HepG2 (cell line): Measurements from ENCODE around the gene PRRC1. TPM values are rescaled to one million over a fixed set of nuclear protein-coding genes. Genes with fewer than 3 reads are reported as not detected.

ENCODE experiments used
- ATAC-seq: fragments of 200-7000 bp; cut with Tn5 transposase; 3 replicates; pipeline ENCODE4 v1.9.1; 2020; ENCODE audit warnings: mild to moderate bottlenecking, moderate library complexity
- BruUV-seq: library from RNA; stranded (reverse); fragments of 400-500 nt; replicated peaks from 2 replicates; lab custom pipeline; 2021; lab: Mats Ljungman, UMichigan
- CTCF ChIA-PET: fragments of 300-600 bp; formaldehyde crosslinking; extraction: SDS; loops from one replicate; lab custom pipeline; 2021; ENCODE audit warnings: low total read pairs, inconsistent platforms, low intra/inter-chr PET ratio; lab: Yijun Ruan, JAX
- POLR2A ChIA-PET: fragments of 350-600 bp; sonication (Branson Sonifier 250); formaldehyde crosslinking; loops from one replicate; lab custom pipeline; 2020; ENCODE audit warnings: antibody characterized with exemption, inconsistent platforms; lab: Yijun Ruan, JAX
- DNase-seq: peaks from one replicate; pipeline ENCODE4 v3.0.0-alpha.2; 2015; ENCODE audit warnings: low spot score
- FAIRE-seq: peaks from 3 replicates; lab custom pipeline; 2011; peaks lifted over from hg19 to GRCh38; lab: Jason Lieb, UNC
- H2AFZ ChIP-seq: one replicate; pipeline ENCODE4 v1.6.1; 2011; ENCODE audit warnings: low read length, inconsistent platforms
- H3K27ac ChIP-seq: fragments of 300-600 bp; 3 replicates; pipeline ENCODE4 v1.8.0; 2011; ENCODE audit warnings: mixed run types, mild to moderate bottlenecking, mixed read lengths, low read length, inconsistent platforms; ENCODE audit not compliant: insufficient read depth; ENCODE audit errors: extremely low read length
- H3K27me3 ChIP-seq, 2 experiments: fragments of 200-600 bp in 1 of 2; 2 replicates in 1 of 2; 3 replicates in 1 of 2; pipeline versions ENCODE4 v1.6.0 to v1.8.0; 2011; ENCODE audit warnings: low read length in 2 of 2, mild to moderate bottlenecking in 2 of 2, moderate library complexity in 2 of 2, inconsistent platforms in 1 of 2; ENCODE audit not compliant: insufficient read depth in 2 of 2, control insufficient read depth in 1 of 2
- H3K36me3 ChIP-seq, 2 experiments: fragments of 200-600 bp in 1 of 2; replicated peaks in 1 of 2; 2 replicates in 1 of 2; 3 replicates in 1 of 2; pipeline versions ENCODE4 v1.5.1 to v1.8.0; 2011; ENCODE audit warnings: low read length in 2 of 2, inconsistent platforms in 1 of 2; ENCODE audit not compliant: insufficient read depth in 2 of 2, control insufficient read depth in 1 of 2
- H3K4me1 ChIP-seq: 2 replicates; pipeline ENCODE4 v1.5.1; 2012; ENCODE audit warnings: low read length, inconsistent platforms; ENCODE audit not compliant: insufficient read depth
- H3K4me2 ChIP-seq: 2 replicates; pipeline ENCODE4 v1.6.0; 2011; ENCODE audit warnings: low read depth, low read length, inconsistent platforms
- H3K4me3 ChIP-seq, 3 experiments: fragments of 200-600 bp in 1 of 3; sonication (generic), shearing (Covaris generic) in 1 of 3; replicated peaks in 1 of 3; 2 replicates each; pipeline ENCODE4 v1.5.1; 2011 to 2016; ENCODE audit warnings: low read length in 3 of 3, inconsistent platforms in 2 of 3, low read depth in 2 of 3, mild to moderate bottlenecking in 2 of 3, control low read depth in 1 of 3, mixed read lengths in 1 of 3; ENCODE audit not compliant: insufficient read depth in 1 of 3
- H3K79me2 ChIP-seq: one replicate; pipeline ENCODE4 v1.6.1; 2011; ENCODE audit warnings: low read length, inconsistent platforms; ENCODE audit not compliant: insufficient read depth
- H3K9ac ChIP-seq: 2 replicates; pipeline ENCODE4 v1.6.0; 2011; ENCODE audit warnings: mild to moderate bottlenecking, low read depth, low read length, inconsistent platforms; ENCODE audit not compliant: insufficient read depth
- H3K9me3 ChIP-seq: 2 replicates; pipeline ENCODE4 v1.5.1; 2012; ENCODE audit warnings: mild to moderate bottlenecking, low read length
- H4K20me1 ChIP-seq: 2 replicates; pipeline ENCODE4 v1.6.0; 2011; ENCODE audit warnings: inconsistent platforms, mild to moderate bottlenecking, low read length, moderate library complexity; ENCODE audit not compliant: insufficient read depth
- HDAC6 ChIP-seq: fragments of 200-600 bp; sonication (generic); IDR thresholded peaks from 2 replicates; pipeline ENCODE4 v1.7.0; 2017; ENCODE audit warnings: mild to moderate bottlenecking, antibody characterized with exemption, low read length, low read depth
- HOXA9 ChIP-seq: sonication (generic); formaldehyde crosslinking; IDR thresholded peaks from 2 replicates; pipeline ENCODE4 v1.8.1; 2022; ENCODE audit warnings: missing genetic modification reagents, mild to moderate bottlenecking, moderate library complexity, borderline replicate concordance
- KAT8 ChIP-seq: IDR thresholded peaks from 2 replicates; pipeline ENCODE4 v1.6.1; 2016; ENCODE audit warnings: missing genetic modification reagents, missing compliant biosample characterization
- KDM5B ChIP-seq: sonication (generic); formaldehyde crosslinking; IDR thresholded peaks from 2 replicates; pipeline ENCODE4 v1.4.0; 2020; ENCODE audit warnings: missing genetic modification reagents, mild to moderate bottlenecking, borderline replicate concordance
- NFE2L1 ChIP-seq: sonication (generic); formaldehyde crosslinking; IDR thresholded peaks from 2 replicates; pipeline ENCODE4 v1.4.0; 2020; ENCODE audit warnings: missing genetic modification reagents, mild to moderate bottlenecking, borderline replicate concordance
- NPAS2 ChIP-seq: sonication (generic); formaldehyde crosslinking; IDR thresholded peaks from 2 replicates; pipeline ENCODE4 v1.8.0; 2022; ENCODE audit warnings: mild to moderate bottlenecking, missing genetic modification reagents, borderline replicate concordance
- PAX8 ChIP-seq: sonication (generic); formaldehyde crosslinking; IDR thresholded peaks from 2 replicates; pipeline ENCODE4 v1.8.0; 2022; ENCODE audit warnings: mild to moderate bottlenecking, missing genetic modification reagents, borderline replicate concordance
- SP4 ChIP-seq: sonication (generic); formaldehyde crosslinking; IDR thresholded peaks from 2 replicates; pipeline ENCODE4 v1.8.1; 2023; ENCODE audit warnings: mild to moderate bottlenecking, missing genetic modification reagents
- U2AF2 ChIP-seq: fragments of 200-400 bp; formaldehyde crosslinking; IDR thresholded peaks from 2 replicates; pipeline ENCODE4 v1.6.1; 2017; ENCODE audit warnings: low read depth, mild to moderate bottlenecking, low read length
- ZBTB21 ChIP-seq: sonication (generic); formaldehyde crosslinking; IDR thresholded peaks from 2 replicates; pipeline ENCODE4 v1.4.0; 2020; ENCODE audit warnings: missing genetic modification reagents
- ZFP82 ChIP-seq: sonication (generic); formaldehyde crosslinking; IDR thresholded peaks from 2 replicates; pipeline ENCODE4 v1.5.1; 2020; ENCODE audit warnings: mild to moderate bottlenecking, missing genetic modification reagents, borderline replicate concordance
- ZNF260 ChIP-seq: sonication (generic); formaldehyde crosslinking; IDR thresholded peaks from 2 replicates; pipeline ENCODE4 v1.4.0; 2020; ENCODE audit warnings: missing genetic modification reagents, low read depth, mild to moderate bottlenecking, borderline replicate concordance
- ZNF329 ChIP-seq: sonication (generic); formaldehyde crosslinking; IDR thresholded peaks from 2 replicates; pipeline ENCODE4 v1.9.0; 2021; ENCODE audit warnings: low read depth, mild to moderate bottlenecking, missing genetic modification reagents
- ZNF569 ChIP-seq: sonication (generic); formaldehyde crosslinking; IDR thresholded peaks from 2 replicates; pipeline ENCODE4 v1.5.0; 2020; ENCODE audit warnings: mild to moderate bottlenecking, missing genetic modification reagents, moderate library complexity, borderline replicate concordance
- WGBS: methylation state at CpG from one replicate; pipeline ENCODE4 v1.1.6; 2017; ENCODE audit warnings: low lambda C conversion rate; 5-methylcytosine and 5-hydroxymethylcytosine counted together
- in situ Hi-C: cut with HindIII; loops from 2 replicates; pipeline ENCODE4 v1.10.0; 2017; ENCODE audit warnings: low pct_unique_long_range_greater_than_20kb; ENCODE audit not compliant: extremely low pct_ligation_motif_present
- intact Hi-C: fragments of 100-400 bp; cut with micrococcal nuclease; formaldehyde crosslinking; loops from one replicate; pipeline ENCODE4 v1.10.0; 2022; ENCODE audit not compliant: unreplicated experiment
- polyA plus RNA-seq, 8 experiments: library from polyadenylated mRNA; depleted of rRNA in 3 of 8; stranded (reverse) in 7 of 8; unstranded in 1 of 8; fragments of >200 nt; fragmentation: Illumina TruSeq in 4 of 8; extraction: Trizol in 4 of 8; gene quantifications; 2 replicates each; pipeline versions ENCODE4 v1.2.1 to v1.2.3, GENCODE V29; 2011 to 2016; ENCODE audit warnings: low read depth in 4 of 8, missing spikeins in 1 of 8, mixed read lengths in 1 of 8; ENCODE audit not compliant: insufficient read depth in 1 of 8
- total RNA-seq, 5 experiments: library from RNA; depleted of rRNA; stranded (reverse); fragments of >200 nt; fragmentation: Illumina TruSeq; extraction: Trizol; gene quantifications; 2 replicates each; pipeline ENCODE4 v1.2.3, GENCODE V29; 2016; ENCODE audit warnings: low read depth in 1 of 5
- TF ChIP-seq, protein P1 (sequence below): IDR thresholded peaks from 2 replicates; pipeline ENCODE4 v1.6.1; 2016; ENCODE audit warnings: missing biosample characterization, missing genetic modification reagents, low read depth
- TF ChIP-seq, protein P2 (sequence below): IDR thresholded peaks from 2 replicates; pipeline ENCODE4 v1.6.1; 2016; ENCODE audit warnings: mild to moderate bottlenecking
- TF ChIP-seq, protein P3 (sequence below): sonication (generic); formaldehyde crosslinking; IDR thresholded peaks from 2 replicates; pipeline ENCODE4 v1.4.0; 2020; ENCODE audit warnings: low read depth, mild to moderate bottlenecking, missing genetic modification reagents

PRRC1 gene
- total and polyA plus RNA-seq, 2 of the 13 experiments (the other 11 are each of a cell fraction or from before 2014, with no cell fraction given) = 48.5 to 51.9 TPM

DNA sequence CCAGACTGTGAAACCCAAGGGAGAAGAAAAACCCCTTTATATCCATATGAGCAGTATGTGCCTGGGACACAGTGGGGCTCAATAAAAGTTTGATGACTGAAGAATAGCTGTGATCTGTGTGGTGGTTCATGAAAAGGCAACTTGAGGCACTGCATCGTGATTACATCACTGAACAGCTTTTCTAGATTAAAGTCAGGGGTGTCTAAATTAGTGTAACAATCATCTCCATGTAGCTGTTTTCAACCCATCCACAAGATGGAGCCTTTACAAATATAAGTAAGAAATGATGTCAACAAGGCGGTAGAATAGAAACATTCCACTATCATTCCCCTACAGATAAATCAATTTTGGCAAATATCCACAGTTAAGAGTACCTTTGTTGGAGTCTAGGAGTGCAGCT is 55.5 kb downstream of the PRRC1 start:
- Histone ChIP-seq H3K4me1 (no peaks in the 10 kb centered on the region), H3K27ac (no peak overlapping the region), H3K79me2 (no peaks in the 10 kb centered on the region), H3K9me3 (no peaks in the 10 kb centered on the region), H3K27me3 (no peaks in the 10 kb centered on the region), H2AFZ (no peak overlapping the region), H3K4me2 (no peak overlapping the region), H3K36me3 (no peaks in the 10 kb centered on the region), H3K9ac (no peak overlapping the region), H3K4me3 (no peak overlapping the region), H4K20me1 (no peaks in the 10 kb centered on the region)
- BruUV-seq = no TSS peak
- in situ Hi-C loops = loop anchor here (25.0 kb wide), 1 partner anchor 1514 kb away; the partner anchor contains the start of gene ISOC1
- intact Hi-C loops = no loop called here
- 25% methylated on average over 2 of the region's 2 CpGs for WGBS
- ChIA-PET POLR2A (no interaction called here), CTCF (no interaction called here)
- FAIRE-seq (no peak), ATAC-seq (no peak; the same call in 2 of the 3 replicates), DNase-seq (no peak)
- TF ChIP-seq NPAS2 (CRISPR knock-in tag) (no peak), NFE2L1 (CRISPR knock-in tag) (no peak), KDM5B (CRISPR knock-in tag) (no peak), ZFP82 (CRISPR knock-in tag) (no peak), PAX8 (CRISPR knock-in tag) (no peak), SP4 (CRISPR knock-in tag) (no peak), KAT8 (CRISPR knock-in tag) (no peak), ZNF569 (CRISPR knock-in tag) (no peak), ZNF329 (CRISPR knock-in tag) (no peak), HDAC6 (no peak), ZBTB21 (no peak), HOXA9 (CRISPR knock-in tag) (no peak), ZNF260 (CRISPR knock-in tag) (no peak), U2AF2 (no peak)
- TF ChIP-seq, protein P1, sequence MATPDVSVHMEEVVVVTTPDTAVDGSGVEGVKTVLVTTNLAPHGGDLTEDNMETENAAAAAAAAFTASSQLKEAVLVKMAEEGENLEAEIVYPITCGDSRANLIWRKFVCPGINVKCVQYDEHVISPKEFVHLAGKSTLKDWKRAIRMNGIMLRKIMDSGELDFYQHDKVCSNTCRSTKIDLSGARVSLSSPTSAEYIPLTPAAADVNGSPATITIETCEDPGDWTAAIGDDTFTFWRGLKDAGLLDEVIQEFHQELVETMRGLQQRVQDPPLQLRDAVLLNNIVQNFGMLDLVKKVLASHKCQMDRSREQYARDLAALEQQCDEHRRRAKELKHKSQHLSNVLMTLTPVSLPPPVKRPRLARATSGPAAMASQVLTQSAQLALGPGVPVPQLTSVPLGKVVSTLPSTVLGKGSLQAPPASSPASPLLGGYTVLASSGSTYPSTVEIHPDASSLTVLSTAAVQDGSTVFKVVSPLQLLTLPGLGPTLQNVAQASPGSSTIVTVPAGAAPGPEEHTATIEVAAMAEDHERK (CRISPR knock-in tag) = no peak
- TF ChIP-seq, protein P2, sequence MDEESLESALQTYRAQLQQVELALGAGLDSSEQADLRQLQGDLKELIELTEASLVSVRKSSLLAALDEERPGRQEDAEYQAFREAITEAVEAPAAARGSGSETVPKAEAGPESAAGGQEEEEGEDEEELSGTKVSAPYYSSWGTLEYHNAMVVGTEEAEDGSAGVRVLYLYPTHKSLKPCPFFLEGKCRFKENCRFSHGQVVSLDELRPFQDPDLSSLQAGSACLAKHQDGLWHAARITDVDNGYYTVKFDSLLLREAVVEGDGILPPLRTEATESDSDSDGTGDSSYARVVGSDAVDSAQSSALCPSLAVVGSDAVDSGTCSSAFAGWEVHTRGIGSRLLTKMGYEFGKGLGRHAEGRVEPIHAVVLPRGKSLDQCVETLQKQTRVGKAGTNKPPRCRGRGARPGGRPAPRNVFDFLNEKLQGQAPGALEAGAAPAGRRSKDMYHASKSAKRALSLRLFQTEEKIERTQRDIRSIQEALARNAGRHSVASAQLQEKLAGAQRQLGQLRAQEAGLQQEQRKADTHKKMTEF (CRISPR knock-in tag) = no peak
- TF ChIP-seq, protein P3, sequence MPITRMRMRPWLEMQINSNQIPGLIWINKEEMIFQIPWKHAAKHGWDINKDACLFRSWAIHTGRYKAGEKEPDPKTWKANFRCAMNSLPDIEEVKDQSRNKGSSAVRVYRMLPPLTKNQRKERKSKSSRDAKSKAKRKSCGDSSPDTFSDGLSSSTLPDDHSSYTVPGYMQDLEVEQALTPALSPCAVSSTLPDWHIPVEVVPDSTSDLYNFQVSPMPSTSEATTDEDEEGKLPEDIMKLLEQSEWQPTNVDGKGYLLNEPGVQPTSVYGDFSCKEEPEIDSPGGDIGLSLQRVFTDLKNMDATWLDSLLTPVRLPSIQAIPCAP = no peak
